ENCODE results near the gene GUCA2A.
"Not testable (repeated sequence)": the region's sequence is repeated elsewhere in the genome, so short reads cannot be mapped to it uniquely, and the experiment has no call there.

DNA sequence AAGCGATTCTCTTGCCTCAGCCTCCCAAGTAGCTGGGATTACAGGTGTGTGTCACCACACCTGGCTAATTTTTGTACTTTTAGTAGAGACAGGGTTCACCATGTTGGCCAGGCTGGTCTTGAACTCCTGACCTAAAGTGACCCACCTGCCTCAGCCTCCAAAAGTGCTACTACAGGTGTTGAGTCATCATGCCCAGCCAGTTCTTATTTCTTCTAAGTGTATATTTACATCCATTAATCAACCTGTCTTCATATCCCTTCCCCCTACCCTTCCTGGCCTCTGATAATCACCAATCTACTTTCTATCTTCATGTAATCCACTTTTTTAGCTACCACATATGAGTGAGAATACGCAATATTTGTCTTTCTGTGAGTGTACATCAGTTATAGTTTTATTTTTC, 42.4 kb upstream of the GUCA2A start:
- TF ChIP-seq ZNF347 (CRISPR knock-in tag; IDR thresholded peaks at IDR 0.05; ENCODE audit: low read depth); ESRRB (CRISPR knock-in tag; IDR thresholded peaks at IDR 0.05; ENCODE audit: borderline replicate concordance); CCAR2 (IDR thresholded peaks at IDR 0.05; ENCODE audit: low read depth, low read length); PTRF (tag; IDR thresholded peaks at IDR 0.05); POLR2A (conservative IDR thresholded peaks at IDR 0.05): not testable (repeated sequence)
- TF ChIP-seq, protein P1, sequence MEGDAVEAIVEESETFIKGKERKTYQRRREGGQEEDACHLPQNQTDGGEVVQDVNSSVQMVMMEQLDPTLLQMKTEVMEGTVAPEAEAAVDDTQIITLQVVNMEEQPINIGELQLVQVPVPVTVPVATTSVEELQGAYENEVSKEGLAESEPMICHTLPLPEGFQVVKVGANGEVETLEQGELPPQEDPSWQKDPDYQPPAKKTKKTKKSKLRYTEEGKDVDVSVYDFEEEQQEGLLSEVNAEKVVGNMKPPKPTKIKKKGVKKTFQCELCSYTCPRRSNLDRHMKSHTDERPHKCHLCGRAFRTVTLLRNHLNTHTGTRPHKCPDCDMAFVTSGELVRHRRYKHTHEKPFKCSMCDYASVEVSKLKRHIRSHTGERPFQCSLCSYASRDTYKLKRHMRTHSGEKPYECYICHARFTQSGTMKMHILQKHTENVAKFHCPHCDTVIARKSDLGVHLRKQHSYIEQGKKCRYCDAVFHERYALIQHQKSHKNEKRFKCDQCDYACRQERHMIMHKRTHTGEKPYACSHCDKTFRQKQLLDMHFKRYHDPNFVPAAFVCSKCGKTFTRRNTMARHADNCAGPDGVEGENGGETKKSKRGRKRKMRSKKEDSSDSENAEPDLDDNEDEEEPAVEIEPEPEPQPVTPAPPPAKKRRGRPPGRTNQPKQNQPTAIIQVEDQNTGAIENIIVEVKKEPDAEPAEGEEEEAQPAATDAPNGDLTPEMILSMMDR (IDR thresholded peaks at IDR 0.05 in 2 of 3, conservative IDR thresholded peaks at IDR 0.05 in 1 of 3; ENCODE audit: insufficient read depth in 2 of 3, low read depth in 1 of 3, low read length in 3 of 3) = not testable (repeated sequence)
- TF ChIP-seq, protein P2, sequence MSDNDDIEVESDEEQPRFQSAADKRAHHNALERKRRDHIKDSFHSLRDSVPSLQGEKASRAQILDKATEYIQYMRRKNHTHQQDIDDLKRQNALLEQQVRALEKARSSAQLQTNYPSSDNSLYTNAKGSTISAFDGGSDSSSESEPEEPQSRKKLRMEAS (CRISPR knock-in tag; IDR thresholded peaks at IDR 0.05) = not testable (repeated sequence)
- TF ChIP-seq, protein P3, sequence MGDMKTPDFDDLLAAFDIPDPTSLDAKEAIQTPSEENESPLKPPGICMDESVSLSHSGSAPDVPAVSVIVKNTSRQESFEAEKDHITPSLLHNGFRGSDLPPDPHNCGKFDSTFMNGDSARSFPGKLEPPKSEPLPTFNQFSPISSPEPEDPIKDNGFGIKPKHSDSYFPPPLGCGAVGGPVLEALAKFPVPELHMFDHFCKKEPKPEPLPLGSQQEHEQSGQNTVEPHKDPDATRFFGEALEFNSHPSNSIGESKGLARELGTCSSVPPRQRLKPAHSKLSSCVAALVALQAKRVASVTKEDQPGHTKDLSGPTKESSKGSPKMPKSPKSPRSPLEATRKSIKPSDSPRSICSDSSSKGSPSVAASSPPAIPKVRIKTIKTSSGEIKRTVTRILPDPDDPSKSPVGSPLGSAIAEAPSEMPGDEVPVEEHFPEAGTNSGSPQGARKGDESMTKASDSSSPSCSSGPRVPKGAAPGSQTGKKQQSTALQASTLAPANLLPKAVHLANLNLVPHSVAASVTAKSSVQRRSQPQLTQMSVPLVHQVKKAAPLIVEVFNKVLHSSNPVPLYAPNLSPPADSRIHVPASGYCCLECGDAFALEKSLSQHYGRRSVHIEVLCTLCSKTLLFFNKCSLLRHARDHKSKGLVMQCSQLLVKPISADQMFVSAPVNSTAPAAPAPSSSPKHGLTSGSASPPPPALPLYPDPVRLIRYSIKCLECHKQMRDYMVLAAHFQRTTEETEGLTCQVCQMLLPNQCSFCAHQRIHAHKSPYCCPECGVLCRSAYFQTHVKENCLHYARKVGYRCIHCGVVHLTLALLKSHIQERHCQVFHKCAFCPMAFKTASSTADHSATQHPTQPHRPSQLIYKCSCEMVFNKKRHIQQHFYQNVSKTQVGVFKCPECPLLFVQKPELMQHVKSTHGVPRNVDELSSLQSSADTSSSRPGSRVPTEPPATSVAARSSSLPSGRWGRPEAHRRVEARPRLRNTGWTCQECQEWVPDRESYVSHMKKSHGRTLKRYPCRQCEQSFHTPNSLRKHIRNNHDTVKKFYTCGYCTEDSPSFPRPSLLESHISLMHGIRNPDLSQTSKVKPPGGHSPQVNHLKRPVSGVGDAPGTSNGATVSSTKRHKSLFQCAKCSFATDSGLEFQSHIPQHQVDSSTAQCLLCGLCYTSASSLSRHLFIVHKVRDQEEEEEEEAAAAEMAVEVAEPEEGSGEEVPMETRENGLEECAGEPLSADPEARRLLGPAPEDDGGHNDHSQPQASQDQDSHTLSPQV (IDR thresholded peaks at IDR 0.05) = not testable (repeated sequence)
- TF ChIP-seq, protein P4, sequence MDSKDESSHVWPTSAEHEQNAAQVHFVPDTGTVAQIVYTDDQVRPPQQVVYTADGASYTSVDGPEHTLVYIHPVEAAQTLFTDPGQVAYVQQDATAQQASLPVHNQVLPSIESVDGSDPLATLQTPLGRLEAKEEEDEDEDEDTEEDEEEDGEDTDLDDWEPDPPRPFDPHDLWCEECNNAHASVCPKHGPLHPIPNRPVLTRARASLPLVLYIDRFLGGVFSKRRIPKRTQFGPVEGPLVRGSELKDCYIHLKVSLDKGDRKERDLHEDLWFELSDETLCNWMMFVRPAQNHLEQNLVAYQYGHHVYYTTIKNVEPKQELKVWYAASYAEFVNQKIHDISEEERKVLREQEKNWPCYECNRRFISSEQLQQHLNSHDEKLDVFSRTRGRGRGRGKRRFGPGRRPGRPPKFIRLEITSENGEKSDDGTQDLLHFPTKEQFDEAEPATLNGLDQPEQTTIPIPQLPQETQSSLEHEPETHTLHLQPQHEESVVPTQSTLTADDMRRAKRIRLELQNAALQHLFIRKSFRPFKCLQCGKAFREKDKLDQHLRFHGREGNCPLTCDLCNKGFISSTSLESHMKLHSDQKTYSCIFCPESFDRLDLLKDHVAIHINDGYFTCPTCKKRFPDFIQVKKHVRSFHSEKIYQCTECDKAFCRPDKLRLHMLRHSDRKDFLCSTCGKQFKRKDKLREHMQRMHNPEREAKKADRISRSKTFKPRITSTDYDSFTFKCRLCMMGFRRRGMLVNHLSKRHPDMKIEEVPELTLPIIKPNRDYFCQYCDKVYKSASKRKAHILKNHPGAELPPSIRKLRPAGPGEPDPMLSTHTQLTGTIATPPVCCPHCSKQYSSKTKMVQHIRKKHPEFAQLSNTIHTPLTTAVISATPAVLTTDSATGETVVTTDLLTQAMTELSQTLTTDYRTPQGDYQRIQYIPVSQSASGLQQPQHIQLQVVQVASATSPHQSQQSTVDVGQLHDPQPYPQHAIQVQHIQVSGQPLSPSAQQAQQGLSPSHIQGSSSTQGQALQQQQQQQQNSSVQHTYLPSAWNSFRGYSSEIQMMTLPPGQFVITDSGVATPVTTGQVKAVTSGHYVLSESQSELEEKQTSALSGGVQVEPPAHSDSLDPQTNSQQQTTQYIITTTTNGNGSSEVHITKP (IDR thresholded peaks at IDR 0.05; ENCODE audit: partially characterized antibody) = not testable (repeated sequence)
- TF ChIP-seq, protein P5, sequence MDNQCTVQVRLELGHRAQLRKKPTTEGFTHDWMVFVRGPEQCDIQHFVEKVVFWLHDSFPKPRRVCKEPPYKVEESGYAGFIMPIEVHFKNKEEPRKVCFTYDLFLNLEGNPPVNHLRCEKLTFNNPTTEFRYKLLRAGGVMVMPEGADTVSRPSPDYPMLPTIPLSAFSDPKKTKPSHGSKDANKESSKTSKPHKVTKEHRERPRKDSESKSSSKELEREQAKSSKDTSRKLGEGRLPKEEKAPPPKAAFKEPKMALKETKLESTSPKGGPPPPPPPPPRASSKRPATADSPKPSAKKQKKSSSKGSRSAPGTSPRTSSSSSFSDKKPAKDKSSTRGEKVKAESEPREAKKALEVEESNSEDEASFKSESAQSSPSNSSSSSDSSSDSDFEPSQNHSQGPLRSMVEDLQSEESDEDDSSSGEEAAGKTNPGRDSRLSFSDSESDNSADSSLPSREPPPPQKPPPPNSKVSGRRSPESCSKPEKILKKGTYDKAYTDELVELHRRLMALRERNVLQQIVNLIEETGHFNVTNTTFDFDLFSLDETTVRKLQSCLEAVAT (IDR thresholded peaks at IDR 0.05) = not testable (repeated sequence)

Measured in K562 (cell line).